ENCODE data around the gene UQCC2. TPM values are rescaled to one million over a fixed set of nuclear protein-coding genes. Genes with fewer than 3 reads are reported as not detected.

Gene UQCC2
- total RNA-seq, 1 experiment from 2014 or later: 71.2 TPM

DNA sequence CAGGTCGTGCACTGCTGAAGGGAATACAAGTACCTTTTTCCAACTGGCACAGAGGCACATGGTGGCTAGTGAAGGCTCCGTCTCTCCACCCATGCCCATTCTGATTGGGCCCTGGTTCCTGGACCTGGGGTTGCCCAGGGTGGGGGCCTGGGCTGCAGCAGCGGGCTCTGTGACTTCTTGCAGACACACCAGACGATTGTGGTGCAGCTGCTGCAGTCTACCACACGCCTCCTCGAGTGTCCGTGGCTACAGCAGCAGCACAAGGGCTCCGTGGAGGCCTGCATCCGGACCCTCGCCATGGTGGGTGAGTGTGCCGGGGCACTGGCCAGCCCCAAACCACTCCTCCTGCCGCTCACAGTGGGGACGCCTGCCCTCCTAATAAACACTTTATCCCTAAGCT lies 29.2 kb downstream of the UQCC2 start:
- ChIA-PET CTCF (no interaction called here), POLR2A (ENCODE audit: unreplicated experiment) (no interaction called here)
- H2AFZ ChIP-seq: no peak overlapping the region
- no peak overlapping the region for H3K27ac ChIP-seq
- no peaks in the 10 kb centered on the region for H3K9me2 ChIP-seq (ENCODE audit: insufficient read depth)
- H3K27me3 ChIP-seq (ENCODE audit: insufficient read depth, low read depth): no peaks in the 10 kb centered on the region
- peaks cover 9% of the 10 kb centered on the region for H3K36me3 ChIP-seq (ENCODE audit: low read depth)
- no TSS peak for BruUV-seq (replicated peaks)
- no peaks in the 10 kb centered on the region for H3K79me2 ChIP-seq (ENCODE audit: low read depth)
- 0 out of 2 replicates have a peak, but pooled peaks cover 4% of the 10 kb centered on the region for H4K20me1 ChIP-seq (ENCODE audit: insufficient read depth)
- H3F3A ChIP-seq (ENCODE audit: insufficient read depth, low read depth): no peaks in the 10 kb centered on the region; the same call in 1 of the 2 replicates
- no peak overlapping the region for H3K4me2 ChIP-seq
- no peak for TF ChIP-seq EZH2 (IDR thresholded peaks at IDR 0.05; ENCODE audit: low read depth)
- TF ChIP-seq, protein P1, sequence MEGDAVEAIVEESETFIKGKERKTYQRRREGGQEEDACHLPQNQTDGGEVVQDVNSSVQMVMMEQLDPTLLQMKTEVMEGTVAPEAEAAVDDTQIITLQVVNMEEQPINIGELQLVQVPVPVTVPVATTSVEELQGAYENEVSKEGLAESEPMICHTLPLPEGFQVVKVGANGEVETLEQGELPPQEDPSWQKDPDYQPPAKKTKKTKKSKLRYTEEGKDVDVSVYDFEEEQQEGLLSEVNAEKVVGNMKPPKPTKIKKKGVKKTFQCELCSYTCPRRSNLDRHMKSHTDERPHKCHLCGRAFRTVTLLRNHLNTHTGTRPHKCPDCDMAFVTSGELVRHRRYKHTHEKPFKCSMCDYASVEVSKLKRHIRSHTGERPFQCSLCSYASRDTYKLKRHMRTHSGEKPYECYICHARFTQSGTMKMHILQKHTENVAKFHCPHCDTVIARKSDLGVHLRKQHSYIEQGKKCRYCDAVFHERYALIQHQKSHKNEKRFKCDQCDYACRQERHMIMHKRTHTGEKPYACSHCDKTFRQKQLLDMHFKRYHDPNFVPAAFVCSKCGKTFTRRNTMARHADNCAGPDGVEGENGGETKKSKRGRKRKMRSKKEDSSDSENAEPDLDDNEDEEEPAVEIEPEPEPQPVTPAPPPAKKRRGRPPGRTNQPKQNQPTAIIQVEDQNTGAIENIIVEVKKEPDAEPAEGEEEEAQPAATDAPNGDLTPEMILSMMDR (conservative IDR thresholded peaks at IDR 0.05): no peak
- no peak for DNase-seq
- H3K9me3 ChIP-seq (ENCODE audit: insufficient read depth, low read depth): no peaks in the 10 kb centered on the region
- no peak overlapping the region for H3K4me3 ChIP-seq
- intact Hi-C loops (cut with micrococcal nuclease; ENCODE audit: unreplicated experiment): no loop called here
- H3K4me1 ChIP-seq (replicated peaks; ENCODE audit: insufficient read depth): no peaks in the 10 kb centered on the region

GRCh38 chr6:33679761-33680160 lies 31.7 kb downstream of the UQCC2 start:
- Histone ChIP-seq H3K79me2 (ENCODE audit: low read depth) (no peaks in the 10 kb centered on the region), H3K4me2 (no peak overlapping the region), H3K27ac (no peak overlapping the region), H3K27me3 (ENCODE audit: insufficient read depth, low read depth) (no peaks in the 10 kb centered on the region), H3K36me3 (ENCODE audit: low read depth) (peaks cover 21% of the 10 kb centered on the region), H4K20me1 (ENCODE audit: insufficient read depth) (no peaks in the 10 kb centered on the region), H3K4me3 (no peak overlapping the region), H3F3A (ENCODE audit: insufficient read depth, low read depth) (peaks cover 9% of the 10 kb centered on the region; the same call in 1 of the 2 replicates), H3K9me2 (ENCODE audit: insufficient read depth) (no peaks in the 10 kb centered on the region), H3K9me3 (ENCODE audit: insufficient read depth, low read depth) (no peaks in the 10 kb centered on the region), H3K4me1 (replicated peaks; ENCODE audit: insufficient read depth) (no peaks in the 10 kb centered on the region; the same call in 1 of the 2 replicates), H2AFZ (no peak overlapping the region)
- no peak for TF ChIP-seq EZH2 (IDR thresholded peaks at IDR 0.05; ENCODE audit: low read depth)
- TF ChIP-seq, protein P1 (conservative IDR thresholded peaks at IDR 0.05): no peak
- no peak for DNase-seq
- ChIA-PET CTCF (no interaction called here), POLR2A (ENCODE audit: unreplicated experiment) (no interaction called here)
- no TSS peak for BruUV-seq (replicated peaks)
- intact Hi-C loops (cut with micrococcal nuclease; ENCODE audit: unreplicated experiment): no loop called here

DNA sequence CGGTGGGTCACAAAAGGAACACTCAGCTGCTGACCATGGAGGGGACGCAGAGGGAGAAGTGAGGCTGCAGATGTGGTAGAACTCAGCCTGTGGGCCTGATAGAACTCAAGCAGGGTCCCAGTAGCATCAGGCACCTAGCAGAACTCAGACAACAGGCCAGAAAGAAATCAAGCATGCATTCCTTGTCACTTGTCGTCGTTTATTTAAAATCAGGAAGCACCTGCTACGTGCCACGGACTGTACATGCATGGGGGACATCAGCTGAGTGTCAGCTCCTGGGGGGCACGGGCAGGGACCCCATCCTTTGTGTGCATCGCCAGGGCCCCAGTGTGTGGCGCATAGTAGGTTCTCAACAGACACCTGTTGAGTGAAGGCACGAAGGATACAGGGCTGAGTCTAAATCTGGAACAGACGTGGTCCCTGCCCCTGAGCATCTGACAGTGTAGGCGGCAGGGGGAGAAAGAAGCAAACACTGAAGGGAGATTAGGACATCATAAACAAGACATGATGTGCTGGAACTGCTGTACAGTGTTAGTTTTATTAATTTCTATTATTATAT lies 32.5 kb downstream of the UQCC2 start:
- intact Hi-C loops (cut with micrococcal nuclease; ENCODE audit: unreplicated experiment): no loop called here
- POLR2A ChIA-PET (ENCODE audit: unreplicated experiment): no interaction called here
- no TSS peak for BruUV-seq (replicated peaks)

More for the DNA sequence above, 32.5 kb downstream of the UQCC2 start:
- Histone ChIP-seq H3F3A (ENCODE audit: insufficient read depth, low read depth) (peaks cover 14% of the 10 kb centered on the region; the same call in 1 of the 2 replicates), H3K27me3 (ENCODE audit: insufficient read depth, low read depth) (no peaks in the 10 kb centered on the region), H2AFZ (no peak overlapping the region), H3K36me3 (ENCODE audit: low read depth) (peaks cover 25% of the 10 kb centered on the region), H3K9me3 (ENCODE audit: insufficient read depth, low read depth) (no peaks in the 10 kb centered on the region), H3K4me1 (replicated peaks; ENCODE audit: insufficient read depth) (no peaks in the 10 kb centered on the region; the same call in 1 of the 2 replicates), H3K4me3 (no peak overlapping the region), H3K4me2 (no peak overlapping the region), H3K9me2 (ENCODE audit: insufficient read depth) (no peaks in the 10 kb centered on the region), H4K20me1 (ENCODE audit: insufficient read depth) (no peaks in the 10 kb centered on the region), H3K27ac (no peak overlapping the region), H3K79me2 (ENCODE audit: low read depth) (no peaks in the 10 kb centered on the region)
- no peak for TF ChIP-seq EZH2 (IDR thresholded peaks at IDR 0.05; ENCODE audit: low read depth)
- TF ChIP-seq, protein P1 (conservative IDR thresholded peaks at IDR 0.05): no peak
- no peak for DNase-seq
- CTCF ChIA-PET: no interaction called here

All from PC-9 (cell line).